ENCODE results near the gene ENDOD1. TPM values are rescaled to one million over a fixed set of nuclear protein-coding genes. Genes with fewer than 3 reads are reported as not detected.

ENDOD1 gene
- total RNA-seq, 2 experiments from 2014 or later = 13.0 to 14.1 TPM

DNA sequence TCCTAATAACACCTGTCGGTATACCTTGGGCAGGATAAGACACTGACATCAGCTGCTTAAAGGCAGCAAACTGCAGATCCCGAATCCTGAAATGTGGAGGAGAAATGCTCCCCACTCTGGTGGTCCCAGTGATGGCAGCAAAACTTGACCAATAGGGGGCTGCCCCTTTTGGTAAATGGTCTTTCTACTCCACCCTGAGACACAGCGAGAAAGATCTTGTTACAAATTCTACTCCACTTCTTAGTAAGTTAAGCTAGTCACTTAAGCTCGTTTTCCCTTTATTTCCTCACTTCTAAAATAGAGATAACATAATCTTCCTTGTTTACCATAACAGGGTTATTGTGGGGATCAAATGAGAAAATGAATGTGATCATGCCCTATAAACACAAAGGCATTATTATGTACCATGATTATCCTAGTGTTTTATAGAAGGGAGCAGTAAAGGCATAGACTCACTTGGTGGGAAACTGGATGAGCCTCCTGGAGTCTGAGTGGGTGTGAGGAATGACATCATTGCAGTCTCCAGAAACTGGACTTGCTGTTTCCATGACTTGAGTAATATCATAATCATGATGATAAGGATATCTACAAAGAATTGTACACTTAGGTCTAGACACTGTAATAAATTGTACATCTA, 50.9 kb downstream of the ENDOD1 start:
- no peak overlapping the region for H3K4me3 Mint-ChIP-seq
- intact Hi-C loops (cut with micrococcal nuclease) = no loop called here
- TF ChIP-seq, protein P1, sequence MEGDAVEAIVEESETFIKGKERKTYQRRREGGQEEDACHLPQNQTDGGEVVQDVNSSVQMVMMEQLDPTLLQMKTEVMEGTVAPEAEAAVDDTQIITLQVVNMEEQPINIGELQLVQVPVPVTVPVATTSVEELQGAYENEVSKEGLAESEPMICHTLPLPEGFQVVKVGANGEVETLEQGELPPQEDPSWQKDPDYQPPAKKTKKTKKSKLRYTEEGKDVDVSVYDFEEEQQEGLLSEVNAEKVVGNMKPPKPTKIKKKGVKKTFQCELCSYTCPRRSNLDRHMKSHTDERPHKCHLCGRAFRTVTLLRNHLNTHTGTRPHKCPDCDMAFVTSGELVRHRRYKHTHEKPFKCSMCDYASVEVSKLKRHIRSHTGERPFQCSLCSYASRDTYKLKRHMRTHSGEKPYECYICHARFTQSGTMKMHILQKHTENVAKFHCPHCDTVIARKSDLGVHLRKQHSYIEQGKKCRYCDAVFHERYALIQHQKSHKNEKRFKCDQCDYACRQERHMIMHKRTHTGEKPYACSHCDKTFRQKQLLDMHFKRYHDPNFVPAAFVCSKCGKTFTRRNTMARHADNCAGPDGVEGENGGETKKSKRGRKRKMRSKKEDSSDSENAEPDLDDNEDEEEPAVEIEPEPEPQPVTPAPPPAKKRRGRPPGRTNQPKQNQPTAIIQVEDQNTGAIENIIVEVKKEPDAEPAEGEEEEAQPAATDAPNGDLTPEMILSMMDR (IDR thresholded peaks at IDR 0.05) = no peak
- H3K27me3 Mint-ChIP-seq = peaks cover 16% of the 10 kb centered on the region
- DNase-seq (no peak), ATAC-seq (no peak)
- ChIA-PET CTCF (interaction anchor here (1.0 to 7.0 kb wide), 7 partner anchors 8 to 71 kb away, joined by 3 to 47 read pairs (median 4); partner anchors contain the start of genes ENDOD1 and SRSF8), POLR2A (interaction anchor here (1.4 to 1.9 kb wide), 2 partner anchors 10 to 51 kb away, joined by 3 to 7 read pairs; no protein-coding TSS in a partner anchor)
- no peak overlapping the region for H3K27ac Mint-ChIP-seq
- no peaks in the 10 kb centered on the region for H3K36me3 Mint-ChIP-seq (ENCODE audit: low read depth)
- H3K9me3 Mint-ChIP-seq = no peaks in the 10 kb centered on the region
- H3K4me1 Mint-ChIP-seq (ENCODE audit: low read depth) = peaks cover 15% of the 10 kb centered on the region

DNA sequence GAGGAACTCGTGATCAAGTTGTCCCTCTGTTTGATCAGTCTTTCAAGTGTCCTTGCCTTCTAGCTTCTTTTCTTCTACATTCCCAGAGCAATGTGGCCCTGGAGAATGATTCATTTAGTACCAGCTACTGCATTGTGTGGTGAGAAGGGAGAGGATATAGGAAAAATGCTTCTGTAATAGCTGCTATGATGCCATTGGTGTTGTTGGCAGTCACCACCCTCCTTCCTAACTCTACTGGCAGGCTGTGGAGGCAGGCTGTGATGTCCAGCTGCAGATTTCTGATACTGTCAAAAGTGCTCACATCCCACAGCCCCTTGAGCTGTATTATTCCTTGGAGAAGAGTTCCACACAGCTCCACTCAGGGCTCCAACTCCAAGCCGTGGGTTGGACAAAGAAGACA, 52.8 kb downstream of the ENDOD1 start:
- peaks cover 25% of the 10 kb centered on the region for H3K27me3 Mint-ChIP-seq
- H3K9me3 Mint-ChIP-seq = no peaks in the 10 kb centered on the region
- CTCF ChIA-PET = interaction anchor here (1.1 to 7.0 kb wide), 7 partner anchors 9 to 563 kb away, joined by 3 to 47 read pairs (median 3); partner anchors contain the start of gene SRSF8
- DNase-seq = no peak
- H3K4me3 Mint-ChIP-seq = no peak overlapping the region
- H3K36me3 Mint-ChIP-seq (ENCODE audit: low read depth) = no peaks in the 10 kb centered on the region
- peaks cover 10% of the 10 kb centered on the region for H3K4me1 Mint-ChIP-seq (ENCODE audit: low read depth)
- H3K27ac Mint-ChIP-seq = no peak overlapping the region
- POLR2A ChIA-PET = no interaction called here
- TF ChIP-seq, protein P1 (IDR thresholded peaks at IDR 0.05) = no peak
- intact Hi-C loops (cut with micrococcal nuclease) = no loop called here
- no peak for ATAC-seq

DNA sequence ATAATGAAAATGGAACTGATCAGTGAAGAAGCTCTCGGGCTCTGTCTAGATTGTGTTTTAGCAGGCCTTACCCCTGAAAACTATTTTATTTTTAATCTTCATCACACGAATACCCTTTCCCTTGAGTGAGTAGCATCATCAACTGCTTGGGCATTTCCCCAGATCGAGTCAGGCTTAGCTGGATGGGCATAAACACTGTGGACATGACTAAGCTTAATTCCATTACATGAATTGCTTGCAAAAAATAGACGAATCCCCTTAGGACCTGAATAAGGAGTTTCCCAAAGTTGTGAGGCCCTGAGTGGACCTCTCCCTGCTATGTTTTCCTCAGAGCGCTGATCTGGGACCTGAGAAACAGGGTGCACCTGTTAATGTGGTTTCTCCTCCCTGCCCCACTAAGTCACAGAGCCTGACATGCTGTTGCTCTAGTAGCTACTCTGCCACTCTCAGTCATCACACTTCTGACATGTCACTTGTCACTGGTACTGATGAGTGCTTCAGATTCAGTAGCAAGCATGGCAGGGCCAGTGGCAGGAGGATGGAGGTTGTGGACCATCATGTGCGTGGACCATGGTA, 53.5 kb downstream of the ENDOD1 start:
- H3K27me3 Mint-ChIP-seq = peaks cover 25% of the 10 kb centered on the region
- intact Hi-C loops (cut with micrococcal nuclease) = no loop called here
- ChIA-PET POLR2A (no interaction called here), CTCF (interaction anchor here (1.1 to 3.1 kb wide), 5 partner anchors 9 to 562 kb away, joined by 3 to 11 read pairs (median 3); no protein-coding TSS in a partner anchor)
- no peak overlapping the region for H3K27ac Mint-ChIP-seq
- TF ChIP-seq, protein P1 (IDR thresholded peaks at IDR 0.05) = no peak
- no peaks in the 10 kb centered on the region for H3K9me3 Mint-ChIP-seq
- no peaks in the 10 kb centered on the region for H3K36me3 Mint-ChIP-seq (ENCODE audit: low read depth)
- DNase-seq = no peak
- H3K4me3 Mint-ChIP-seq = no peak overlapping the region
- no peak for ATAC-seq
- H3K4me1 Mint-ChIP-seq (ENCODE audit: low read depth) = peaks cover 8% of the 10 kb centered on the region

GRCh38 chr11:95144313-95145235, 54.9 kb downstream of the ENDOD1 start:
- intact Hi-C loops (cut with micrococcal nuclease) = no loop called here
- POLR2A ChIA-PET = interaction anchor here (0.5 kb wide), 1 partner anchor 1170 kb away, joined by 3 read pairs; no protein-coding TSS in a partner anchor
- no peaks in the 10 kb centered on the region for H3K9me3 Mint-ChIP-seq
- peaks cover 25% of the 10 kb centered on the region for H3K27me3 Mint-ChIP-seq
- CTCF ChIA-PET = interaction anchor here (0.6 to 3.1 kb wide), 8 partner anchors 10 to 646 kb away, joined by 3 to 11 read pairs (median 3); partner anchors contain the start of genes CEP57 and SRSF8
- H3K4me1 Mint-ChIP-seq (ENCODE audit: low read depth) = peaks cover 14% of the 10 kb centered on the region
- H3K36me3 Mint-ChIP-seq (ENCODE audit: low read depth) = no peaks in the 10 kb centered on the region
- ATAC-seq (no peak), DNase-seq (no peak)
- TF ChIP-seq, protein P1 (IDR thresholded peaks at IDR 0.05) = no peak
- no peak overlapping the region for H3K27ac Mint-ChIP-seq
- H3K4me3 Mint-ChIP-seq = no peak overlapping the region
